HG03457 (cell line): ENCODE data around the gene LGI1.

ENCODE experiments used
- ATAC-seq: cut with Tn5 transposase; IDR thresholded peaks from one replicate; pipeline ENCODE4 v1.9.1; 2021; ENCODE audit warnings: moderate number of reproducible peaks; ENCODE audit not compliant: unreplicated experiment

The LGI1 gene

GRCh38 chr10:93754761-93755160 lies 3.0 kb upstream of the LGI1 start:
- ATAC-seq = no peak

- ATAC-seq = no peak
Observed at GRCh38 chr10:93755443-93756116, 2.2 kb upstream of the LGI1 start.

- ATAC-seq = no peak
Observed at GRCh38 chr10:93756118-93756517, 1.6 kb upstream of the LGI1 start.

- no peak for ATAC-seq
Observed at GRCh38 chr10:93757136-93757535, 600 bp upstream of the LGI1 start.

- no peak for ATAC-seq
Observed at GRCh38 chr10:93758508-93758885, 761 bp downstream of the LGI1 start.

GRCh38 chr10:93758891-93759410 lies 1.2 kb downstream of the LGI1 start:
- ATAC-seq = no peak

- ATAC-seq = no peak
Observed at GRCh38 chr10:93760490-93760889, 2.8 kb downstream of the LGI1 start.

GRCh38 chr10:93762979-93763391 lies 5.2 kb downstream of the LGI1 start:
- no peak for ATAC-seq

- no peak for ATAC-seq
Observed at GRCh38 chr10:93766918-93767317, 9.2 kb downstream of the LGI1 start.

- ATAC-seq = no peak
Observed at GRCh38 chr10:93767724-93768399, 10.1 kb downstream of the LGI1 start.

GRCh38 chr10:93768892-93769291 lies 11.2 kb downstream of the LGI1 start:
- no peak for ATAC-seq

- no peak for ATAC-seq
Observed at GRCh38 chr10:93771354-93771753, 13.6 kb downstream of the LGI1 start.

GRCh38 chr10:93773120-93773519 lies 15.4 kb downstream of the LGI1 start:
- ATAC-seq = no peak

- no peak for ATAC-seq
Observed at GRCh38 chr10:93773705-93774104, 16.0 kb downstream of the LGI1 start.

GRCh38 chr10:93775356-93775755 lies 17.6 kb downstream of the LGI1 start:
- ATAC-seq = no peak

GRCh38 chr10:93777092-93777491 lies 19.4 kb downstream of the LGI1 start:
- no peak for ATAC-seq

GRCh38 chr10:93784059-93784458 lies 26.3 kb downstream of the LGI1 start:
- no peak for ATAC-seq

- ATAC-seq = no peak
Observed at GRCh38 chr10:93788413-93789208, 30.9 kb downstream of the LGI1 start.

- no peak for ATAC-seq
Observed at GRCh38 chr10:93790439-93790838, 32.7 kb downstream of the LGI1 start.

- ATAC-seq = no peak
Observed at GRCh38 chr10:93796167-93796566, 38.4 kb downstream of the LGI1 start.

GRCh38 chr10:93797825-93798224 lies 40.1 kb downstream of the LGI1 start:
- no peak for ATAC-seq
